ENCODE data around the gene ADGRB2.

- TF ChIP-seq YY1 (IDR thresholded peaks at IDR 0.05; ENCODE audit: insufficient read depth, insufficient read length) (no peak), ZNF274 (IDR thresholded peaks at IDR 0.05; ENCODE audit: low read depth, low read length) (no peak)
These were observed 30.5 kb downstream of the ADGRB2 start for GRCh38 chr1:31733389-31734219.
